IPS-11a (cell line): ENCODE data around the gene TNFAIP8L1.
A peak's percentile ranks its signal among the peaks of the same experiment; 100 is the strongest.
"Not testable (repeated sequence)": the region's sequence is repeated elsewhere in the genome, so short reads cannot be mapped to it uniquely, and the experiment has no call there.

Experiments used
- H3K4me3 ChIP-seq: one replicate; pipeline ENCODE4 v1.5.1; 2013; ENCODE audit warnings: low read depth, low read length, control low read depth

Gene TNFAIP8L1

DNA sequence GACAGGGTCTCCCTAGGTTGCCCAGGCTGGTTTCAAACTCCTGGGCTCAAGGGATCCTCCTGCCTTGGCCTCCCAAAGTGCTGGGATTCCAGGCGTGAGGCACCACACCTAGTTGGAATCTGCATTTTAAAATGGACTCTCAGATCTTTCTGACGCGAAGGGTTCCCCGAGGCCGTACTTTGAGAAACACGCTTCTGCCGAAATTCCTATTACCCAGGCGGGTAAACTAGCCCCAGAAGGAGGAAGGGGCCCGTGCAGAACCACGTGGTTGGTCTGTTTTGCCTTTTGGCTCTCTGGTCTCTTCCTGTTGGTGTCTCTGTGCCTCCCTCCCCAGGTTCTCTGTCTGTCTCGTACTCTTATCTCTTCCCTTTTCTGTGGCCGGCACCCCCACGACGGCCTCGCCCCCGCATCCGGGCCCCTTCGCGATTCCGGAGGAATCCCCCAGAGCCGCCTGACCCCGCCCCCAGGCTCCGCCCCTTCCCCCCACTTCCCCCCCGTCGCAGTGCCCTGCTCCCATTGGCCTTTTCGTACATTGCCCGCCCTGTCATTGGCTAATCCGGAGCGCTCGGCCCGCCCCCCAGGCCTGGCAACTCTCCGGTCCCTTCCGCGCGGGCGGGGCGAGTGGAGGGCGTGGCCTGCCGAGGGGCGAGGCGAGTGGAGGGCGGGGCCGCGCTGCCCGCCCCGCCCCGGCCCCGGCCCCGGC, at the start of gene TNFAIP8L1:
TNFAIP8L1 (plus strand) TSS at position 689 of the 703 bp plus-strand sequence. CDS start 12,354 bp downstream, outside the sequence.
- H3K4me3 ChIP-seq, result peak within 1 kb of the TSS; percentile 51

DNA sequence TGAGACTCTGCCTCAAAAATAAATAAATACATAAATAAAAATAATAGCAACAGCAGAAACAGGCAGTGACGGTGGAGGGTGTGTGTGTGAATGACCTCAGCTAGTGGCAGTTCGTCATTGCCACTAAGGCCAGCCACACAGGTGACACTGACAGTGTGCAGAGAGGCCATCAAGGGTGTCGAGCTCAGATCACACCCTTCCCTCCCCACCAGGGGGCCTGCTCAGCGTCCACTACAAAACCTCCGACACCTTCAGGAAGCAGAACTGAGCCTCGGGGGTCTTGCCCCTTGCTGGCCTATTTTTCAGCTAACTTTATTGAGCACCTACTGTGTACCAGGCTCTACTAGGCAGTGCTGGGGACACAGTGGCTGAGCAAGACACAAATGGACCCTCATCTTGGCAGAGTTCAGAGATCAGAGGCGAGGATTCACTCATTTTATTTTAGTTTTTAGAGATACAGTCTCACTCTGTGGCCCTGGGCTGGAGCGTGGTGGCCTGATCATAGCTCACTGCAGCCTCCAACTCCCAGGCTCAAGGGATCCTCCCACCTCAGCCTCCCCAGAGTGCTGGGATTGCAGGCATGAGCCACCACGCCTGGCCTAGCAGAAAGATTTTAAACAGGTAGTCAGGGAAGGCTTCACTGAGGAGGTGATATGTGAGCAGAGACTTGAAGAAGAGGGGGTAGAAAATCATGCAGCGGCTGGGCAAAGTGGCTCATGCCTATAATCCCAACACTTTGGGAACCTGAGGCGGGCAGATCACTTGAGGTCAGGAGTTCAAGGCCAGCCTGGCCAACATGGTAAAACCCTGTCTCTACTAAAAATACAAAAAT, 49.5 kb upstream of the TNFAIP8L1 start:
- H3K4me3 ChIP-seq, result no peak overlapping the region

DNA sequence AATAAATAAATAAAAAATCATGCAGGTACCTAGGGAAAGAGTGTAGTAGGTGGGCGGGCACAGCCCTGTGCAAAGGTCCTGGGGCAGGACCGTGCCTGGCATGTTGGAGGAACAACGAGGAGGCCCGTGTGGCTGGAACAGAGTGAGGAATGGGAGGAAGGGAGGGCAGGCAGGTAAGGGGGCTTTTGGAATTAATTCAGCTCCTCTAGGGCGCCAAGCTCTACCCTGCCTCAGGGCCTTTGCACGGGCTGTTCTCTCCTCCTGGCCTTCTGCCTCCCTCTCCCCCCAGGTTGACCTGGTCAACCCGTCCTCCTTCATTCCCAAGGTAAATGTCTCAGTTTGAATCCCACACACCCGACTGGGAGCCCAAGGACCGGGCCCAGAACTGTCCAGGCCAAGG, 48.8 kb upstream of the TNFAIP8L1 start:
- no peak overlapping the region for H3K4me3 ChIP-seq

DNA sequence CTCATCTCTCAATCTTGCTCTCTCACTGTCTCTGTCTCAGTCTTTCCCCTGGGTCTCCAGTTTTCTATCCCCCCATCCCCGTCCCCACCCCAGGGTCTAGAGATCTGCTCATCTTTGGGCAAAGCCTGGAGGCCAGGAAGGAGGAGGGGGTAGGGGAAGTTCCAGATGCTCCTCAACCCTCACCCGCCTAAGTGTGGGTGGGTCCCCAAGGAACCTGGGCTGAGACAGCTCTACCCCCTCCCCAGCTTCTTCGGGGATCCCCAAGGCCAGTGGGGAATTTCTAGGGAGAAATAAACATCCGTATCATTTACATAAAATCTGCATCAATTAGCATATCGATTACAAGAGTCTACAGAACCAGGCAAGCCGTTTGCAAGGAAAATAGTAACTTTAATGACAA, 48.0 kb upstream of the TNFAIP8L1 start:
- no peak overlapping the region for H3K4me3 ChIP-seq

DNA sequence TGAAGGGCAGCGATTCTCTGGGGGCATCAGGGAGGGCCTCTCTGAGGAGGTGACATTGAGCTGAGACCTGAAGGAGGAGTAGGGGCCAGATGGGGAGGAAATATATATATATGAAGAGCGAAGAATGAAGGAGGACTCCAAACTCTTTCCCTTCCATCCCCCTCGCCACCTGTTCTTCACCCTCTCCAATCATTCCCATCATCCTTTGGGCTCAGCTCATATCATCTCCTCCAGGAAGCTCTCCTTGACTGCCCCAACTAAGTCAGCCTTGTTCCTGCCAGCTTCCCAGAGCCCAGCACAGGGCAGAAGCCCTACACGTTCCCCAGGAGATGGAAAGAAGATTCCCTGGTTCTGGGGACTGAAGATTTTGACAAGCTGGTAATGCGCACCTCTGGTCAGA, 46.9 kb upstream of the TNFAIP8L1 start:
- H3K4me3 ChIP-seq, result no peak overlapping the region

DNA sequence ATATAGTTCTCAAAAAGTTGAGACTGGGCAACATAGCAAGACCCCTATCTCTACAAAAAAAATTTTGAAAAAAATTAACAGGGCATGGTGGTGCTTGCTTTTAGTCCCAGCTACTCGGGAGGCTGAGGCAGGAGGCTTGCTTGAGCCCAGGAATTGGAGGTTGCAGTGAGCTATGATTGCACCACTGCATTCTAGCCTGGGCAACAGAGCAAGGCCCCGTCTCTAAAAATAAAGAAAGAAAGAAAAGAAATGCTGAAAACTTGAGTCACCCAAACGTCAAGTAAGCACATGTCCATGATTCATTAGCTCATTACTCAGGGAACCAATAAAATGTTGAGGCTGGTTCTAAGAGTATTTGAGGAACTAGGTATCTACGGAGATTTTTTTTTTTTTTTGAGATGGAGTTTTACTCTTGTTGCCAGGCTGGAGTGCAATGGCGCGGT, 45.9 kb upstream of the TNFAIP8L1 start:
- no peak overlapping the region for H3K4me3 ChIP-seq

DNA sequence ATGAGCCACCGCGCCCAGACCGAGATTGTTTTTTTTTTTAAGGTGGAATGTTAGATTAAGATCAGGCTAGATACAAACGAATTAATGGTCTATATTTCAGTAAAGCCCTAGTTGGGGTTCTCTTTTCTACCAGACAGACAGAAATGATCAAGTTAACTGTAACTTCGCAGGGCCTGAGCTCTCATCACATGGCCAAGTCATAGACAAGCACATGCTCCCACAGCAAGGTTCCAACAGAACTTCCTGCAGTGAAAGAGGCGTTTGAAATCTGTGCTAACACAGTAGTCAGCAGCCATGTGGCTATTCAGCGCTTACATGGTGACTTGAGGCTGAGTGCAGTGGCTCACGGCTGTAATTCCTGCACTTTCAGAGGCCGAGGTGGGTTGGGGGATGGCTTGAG, 45.1 kb upstream of the TNFAIP8L1 start:
- H3K4me3 ChIP-seq, result no peak overlapping the region

DNA sequence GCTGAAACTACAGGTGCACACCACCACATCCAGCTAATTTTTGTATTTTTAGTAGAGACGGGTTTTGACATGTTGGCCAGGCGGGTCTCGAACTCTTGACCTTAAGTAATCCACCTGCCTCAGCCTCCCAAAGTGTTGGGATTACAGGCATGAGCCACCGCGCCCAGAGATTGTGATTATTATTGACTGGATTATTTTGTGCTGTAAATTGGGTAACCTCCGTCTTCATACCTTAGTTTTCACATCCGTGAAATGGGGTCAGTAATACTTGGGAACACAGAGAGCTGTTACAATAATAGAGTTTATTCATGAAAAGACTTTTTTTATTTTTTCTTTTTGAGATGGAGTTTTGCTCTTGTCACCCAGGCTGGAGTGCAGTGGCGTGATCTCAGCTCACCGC, 44.2 kb upstream of the TNFAIP8L1 start:
- not testable (repeated sequence) for H3K4me3 ChIP-seq

DNA sequence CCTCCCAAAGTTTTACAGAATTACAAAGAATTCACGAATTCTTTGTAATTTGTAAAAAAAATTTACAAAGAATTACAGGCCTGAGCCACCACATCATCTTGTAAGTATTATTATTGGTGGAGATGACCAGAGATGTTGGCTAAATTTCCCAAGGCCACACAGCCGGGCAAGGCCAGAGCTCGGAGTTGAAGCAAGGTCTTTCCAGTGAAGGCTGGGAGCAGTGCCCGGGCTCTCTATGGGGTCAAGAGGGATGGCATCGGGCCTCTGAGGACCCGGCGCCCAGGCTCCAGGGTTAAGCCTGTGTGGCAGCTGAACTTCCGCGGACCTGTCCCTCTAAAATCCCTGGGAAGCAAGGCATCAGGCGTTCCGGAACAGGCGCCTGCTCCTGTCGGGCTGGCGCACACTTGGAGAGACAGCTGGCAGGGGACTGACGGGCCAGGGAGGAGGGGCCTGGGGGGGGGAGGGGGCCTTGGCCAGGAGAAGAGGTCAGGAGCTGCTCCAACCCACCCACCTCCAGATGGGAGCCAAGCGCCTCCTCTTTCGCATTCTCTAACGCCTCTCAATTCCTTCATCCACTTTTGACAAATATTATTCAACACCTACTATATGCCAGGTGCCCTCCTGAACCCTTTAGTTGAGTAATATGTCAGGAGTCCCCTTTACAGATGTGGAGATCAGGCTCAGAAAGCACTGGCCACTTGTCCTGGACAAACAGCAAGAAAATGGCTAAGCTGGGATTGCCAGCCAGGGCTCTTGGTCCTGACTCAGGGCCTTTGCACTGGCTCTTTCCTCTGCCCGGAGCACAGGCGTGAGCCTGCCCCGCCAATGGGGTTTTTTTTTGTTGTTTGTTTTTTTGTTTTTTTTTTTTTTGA, 43.0 kb upstream of the TNFAIP8L1 start:
- H3K4me3 ChIP-seq, result no peak overlapping the region

DNA sequence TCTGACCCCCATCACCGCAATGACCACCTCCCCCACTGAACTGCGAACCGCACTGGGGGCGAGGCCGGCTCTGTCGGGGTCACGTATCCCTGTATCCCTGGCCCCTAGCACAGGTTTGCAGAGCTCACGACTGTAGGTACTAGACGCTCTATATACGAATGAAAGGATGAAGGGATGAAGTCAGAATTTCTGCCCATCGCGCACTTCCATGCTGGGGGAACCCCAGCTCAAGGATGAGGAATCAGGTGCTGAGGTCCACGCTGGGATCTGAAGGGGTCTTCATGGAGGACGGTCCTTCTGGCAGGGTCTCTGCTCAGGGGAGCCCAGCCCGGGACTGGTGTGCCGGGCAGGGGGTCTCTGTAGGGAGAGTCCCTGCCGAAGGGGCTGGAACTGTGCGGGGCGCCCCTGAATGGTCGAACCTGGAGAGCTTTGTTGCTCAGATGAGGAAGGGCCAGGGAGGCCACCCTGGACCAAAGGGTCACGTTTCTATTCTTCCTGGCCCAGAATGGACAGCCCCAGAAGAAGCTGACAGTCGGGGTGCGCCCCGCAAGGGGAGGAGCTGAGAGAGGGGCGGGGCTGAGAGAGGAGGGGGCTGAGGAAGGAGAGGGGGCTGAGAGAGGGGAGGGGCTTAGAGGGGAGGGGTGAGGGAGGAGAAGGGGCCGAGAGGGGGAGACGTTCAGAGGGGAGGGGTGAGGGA, 41.9 kb upstream of the TNFAIP8L1 start:
- no peak overlapping the region for H3K4me3 ChIP-seq

DNA sequence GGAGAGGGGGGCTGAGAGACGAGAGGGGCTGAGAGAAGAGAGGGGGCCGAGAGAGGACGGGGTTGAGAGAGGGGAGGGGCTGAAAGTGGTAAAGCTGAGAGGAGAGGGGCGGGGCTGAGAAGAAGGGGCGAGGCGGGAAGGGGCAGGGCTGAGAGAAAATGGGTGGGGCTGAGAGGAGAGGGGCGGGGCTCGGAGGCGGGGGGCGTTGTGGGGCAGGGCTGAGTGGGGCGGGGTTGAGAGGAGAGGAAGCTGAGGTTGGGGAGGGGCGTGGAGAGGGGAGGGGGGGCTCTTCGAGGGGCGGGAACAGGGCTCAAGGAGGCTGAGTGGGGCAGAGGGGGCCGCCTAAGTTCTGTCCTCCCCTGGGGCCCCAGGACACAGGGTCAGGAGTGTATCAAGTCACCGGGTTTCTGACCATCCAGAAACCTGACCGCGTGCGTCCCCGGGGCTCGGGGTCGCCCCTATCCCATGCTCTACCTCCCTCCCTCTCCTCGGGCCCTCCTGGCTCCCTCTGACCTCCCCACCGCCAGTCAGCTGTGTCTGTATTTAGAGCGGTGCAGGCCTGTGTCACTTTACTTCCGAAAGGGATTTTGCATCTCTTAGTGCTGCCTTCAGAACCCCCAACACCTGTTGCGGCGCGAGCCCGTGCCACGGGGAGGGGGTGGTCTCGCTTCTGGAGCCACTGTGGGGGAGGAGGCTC, 41.2 kb upstream of the TNFAIP8L1 start:
- peak overlapping the region; percentile 45 for H3K4me3 ChIP-seq

DNA sequence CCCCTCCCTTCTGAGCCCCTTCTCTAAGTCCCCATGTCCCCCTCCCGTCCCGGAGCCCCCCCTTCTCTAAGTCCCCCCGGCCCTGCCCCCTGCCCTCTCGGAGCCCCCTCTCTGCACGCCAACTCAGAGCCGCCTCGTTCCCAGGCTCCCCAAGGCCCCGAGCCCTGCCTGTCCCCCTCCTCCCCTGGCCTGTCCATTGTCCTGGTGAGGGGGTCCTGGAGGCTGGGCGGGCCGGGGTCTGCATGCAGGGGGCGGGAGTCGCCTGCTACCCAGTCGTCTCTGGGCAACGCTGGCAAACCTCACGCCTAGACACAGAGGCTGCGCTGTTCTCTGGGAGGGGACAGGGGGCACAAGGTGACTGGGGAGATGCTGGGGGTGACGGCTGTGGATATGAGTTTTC, 40.6 kb upstream of the TNFAIP8L1 start:
- no peak overlapping the region for H3K4me3 ChIP-seq

DNA sequence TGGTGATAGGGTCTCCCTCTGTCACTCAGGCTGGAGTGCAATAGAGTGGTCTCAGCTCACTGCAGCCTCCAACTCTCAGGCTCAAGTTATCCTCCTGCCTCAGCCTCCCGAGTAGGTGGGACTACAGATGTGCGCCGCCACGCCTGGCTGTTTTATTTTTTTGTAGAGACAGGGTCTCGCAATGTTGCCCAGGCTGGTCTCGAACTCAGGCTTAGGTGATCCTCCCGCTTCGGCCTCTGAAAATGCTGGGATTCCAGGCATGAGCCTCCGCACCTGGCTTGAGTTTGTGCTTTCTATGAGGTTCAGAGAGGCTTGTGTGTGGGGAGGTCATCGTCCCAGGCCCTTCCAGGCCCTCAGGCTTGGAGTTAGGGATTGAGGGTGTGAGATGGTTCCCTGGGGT, 39.2 kb upstream of the TNFAIP8L1 start:
- H3K4me3 ChIP-seq, result no peak overlapping the region

DNA sequence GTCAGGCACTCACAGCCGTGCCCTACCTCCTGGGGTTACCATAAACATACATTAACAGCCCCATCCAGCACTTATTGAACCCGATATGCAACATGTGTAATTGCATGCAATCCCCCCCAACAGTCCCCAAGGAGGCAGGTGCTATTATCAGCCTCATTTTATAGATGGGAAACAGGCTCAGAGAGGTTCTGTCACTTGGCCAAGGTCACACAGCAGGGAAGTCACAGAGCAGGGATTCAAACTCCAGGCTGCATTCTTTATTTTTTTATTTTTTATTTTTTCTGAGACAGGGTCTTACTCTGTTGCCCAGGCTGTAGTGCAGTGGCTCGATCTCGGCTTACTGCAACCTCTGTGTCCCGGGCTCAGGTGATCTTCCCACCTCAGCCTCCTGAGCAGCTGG, 38.4 kb upstream of the TNFAIP8L1 start:
- no peak overlapping the region for H3K4me3 ChIP-seq

DNA sequence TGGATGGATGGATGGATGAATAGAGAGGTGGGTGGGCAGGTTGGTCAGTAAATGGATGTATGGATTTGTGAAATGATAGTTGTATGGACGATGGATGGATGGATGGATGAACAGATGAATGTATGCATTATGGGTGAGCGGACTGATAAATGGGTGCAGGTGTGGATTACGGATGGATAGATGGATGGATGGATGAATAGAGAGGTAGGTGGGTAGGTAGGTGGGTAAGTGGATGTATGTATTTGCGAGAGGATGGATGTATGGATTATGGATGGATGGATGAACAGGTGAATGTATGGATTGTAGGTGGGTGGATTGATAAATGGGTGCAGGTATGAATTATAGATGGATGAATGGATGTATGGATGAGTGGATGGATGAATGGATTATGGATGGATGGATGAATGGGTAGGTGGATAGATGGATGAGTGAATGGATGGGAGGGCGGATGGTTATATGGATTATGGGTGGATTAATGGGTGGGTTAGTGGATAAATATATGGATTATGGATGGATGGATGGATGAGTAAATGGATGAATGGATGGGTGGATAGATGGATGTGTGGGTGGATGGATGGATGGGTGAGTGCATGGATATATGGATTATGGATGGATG, 37.0 kb upstream of the TNFAIP8L1 start:
- no peak overlapping the region for H3K4me3 ChIP-seq

DNA sequence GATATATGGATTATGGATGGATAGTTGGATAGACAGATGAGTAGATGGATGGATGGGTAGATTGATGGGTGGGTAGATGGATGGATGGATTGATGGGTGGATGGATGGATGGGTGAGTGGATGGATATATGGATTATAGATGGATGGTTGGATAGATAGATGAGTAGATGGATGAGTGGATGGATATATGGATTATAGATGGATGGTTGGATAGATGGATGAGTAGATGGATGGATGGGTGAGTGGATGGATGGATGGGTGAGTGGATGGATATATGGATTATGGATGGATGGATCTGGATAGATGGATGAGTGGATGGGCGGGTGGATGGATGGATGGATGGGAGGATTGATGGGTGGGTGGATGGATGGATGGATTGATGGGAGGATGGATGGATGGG, 36.4 kb upstream of the TNFAIP8L1 start:
- no peak overlapping the region for H3K4me3 ChIP-seq

DNA sequence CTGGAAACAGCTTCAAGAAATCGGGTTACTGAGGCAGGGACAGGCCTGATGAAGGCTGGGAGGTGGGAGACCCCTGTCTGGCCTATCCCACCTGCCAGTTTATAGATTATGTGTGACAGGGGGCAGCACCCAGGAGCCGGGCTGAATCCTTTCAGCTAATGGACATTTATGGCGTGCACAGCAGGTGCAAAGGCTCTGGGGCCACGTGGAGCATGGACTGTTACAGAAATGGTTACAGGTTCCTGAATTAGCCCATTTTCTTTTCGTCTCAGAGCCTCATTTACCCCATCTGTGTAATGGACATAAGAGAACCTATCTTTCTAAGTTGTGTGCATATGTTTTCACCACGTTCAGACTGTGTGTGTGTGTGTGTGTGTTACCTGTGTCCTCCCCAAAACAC, 34.4 kb upstream of the TNFAIP8L1 start:
- H3K4me3 ChIP-seq, result no peak overlapping the region

DNA sequence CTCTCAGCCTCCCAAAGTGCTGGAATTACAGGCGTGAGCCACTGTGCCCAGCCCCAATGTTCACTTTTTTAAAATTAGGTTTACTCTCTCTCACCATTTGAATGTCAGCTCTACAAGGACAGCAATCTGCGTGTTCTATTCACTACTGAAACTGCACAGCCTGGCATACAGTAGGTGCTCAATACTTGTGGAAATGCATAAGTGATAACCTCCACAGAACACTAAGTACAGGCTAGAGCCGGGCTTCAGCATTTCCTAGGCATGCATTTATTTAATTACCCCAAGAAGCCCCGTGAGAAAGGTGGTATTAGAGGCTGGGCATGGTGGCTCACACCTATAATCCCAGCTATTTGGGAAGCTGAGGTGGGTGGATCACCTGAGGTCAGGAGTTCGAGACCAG, 33.1 kb upstream of the TNFAIP8L1 start:
- no peak overlapping the region for H3K4me3 ChIP-seq

DNA sequence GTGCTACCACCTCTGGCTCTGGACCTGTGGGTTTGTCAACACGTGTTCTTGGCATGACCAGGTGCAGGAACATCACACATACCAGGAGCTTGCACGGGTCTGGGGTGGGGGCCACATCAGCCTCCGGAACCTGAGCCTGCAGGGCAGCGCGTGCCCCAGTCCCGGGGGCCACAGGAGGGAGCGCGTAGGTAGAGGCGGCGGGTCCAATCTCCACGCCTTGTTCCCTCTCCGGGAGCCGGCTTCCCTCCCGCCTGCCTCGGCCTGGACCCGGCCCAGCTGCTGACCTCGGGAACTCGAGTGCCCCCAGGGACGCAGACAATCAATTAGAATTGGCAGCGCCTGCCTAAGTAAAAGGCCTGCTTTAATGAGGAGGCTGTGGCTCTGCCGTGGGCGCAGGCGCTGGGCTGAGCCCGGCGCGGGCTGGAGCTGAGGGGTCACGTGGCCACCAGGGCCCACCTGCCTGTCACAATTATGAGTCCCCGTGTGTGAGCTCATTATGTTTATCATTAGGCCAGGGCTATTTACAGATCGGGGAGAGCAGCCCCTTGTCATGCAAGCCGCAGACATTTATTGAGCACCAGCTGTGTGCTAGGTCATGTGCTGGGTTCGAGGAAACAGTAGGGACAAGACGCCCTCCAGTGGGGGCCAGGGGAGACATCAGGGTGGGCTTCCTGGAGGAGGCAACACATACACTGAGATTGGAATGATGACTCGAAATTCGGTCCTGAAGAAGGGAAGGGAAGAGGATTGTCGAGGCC, 32.2 kb upstream of the TNFAIP8L1 start:
- no peak overlapping the region for H3K4me3 ChIP-seq
